ENCODE results near the gene MT1E.
"Not testable (repeated sequence)": the region's sequence is repeated elsewhere in the genome, so short reads cannot be mapped to it uniquely, and the experiment has no call there.

Gene MT1E

GRCh38 chr16:56618138-56618537, 7.4 kb upstream of the MT1E start:
- no peak overlapping the region for H3K27ac ChIP-seq (ENCODE audit: low read length)
- 0 out of 2 replicates have a peak, but pooled peaks cover 9% of the 10 kb centered on the region for H3K27me3 ChIP-seq (ENCODE audit: low read depth, low read length)
- no peak for TF ChIP-seq CTCF (IDR thresholded peaks at IDR 0.05; ENCODE audit: low read depth, low read length)
- TF ChIP-seq EZH2phosphoT487 (IDR thresholded peaks at IDR 0.05; ENCODE audit: low read depth) = no peak
- H3K79me2 ChIP-seq (ENCODE audit: low read length) = no peaks in the 10 kb centered on the region
- no peak overlapping the region for H3K4me3 ChIP-seq (ENCODE audit: low read length)
- no peak overlapping the region for H2AFZ ChIP-seq (ENCODE audit: low read depth, low read length)
- H4K20me1 ChIP-seq (ENCODE audit: insufficient read depth, low read length) = no peaks in the 10 kb centered on the region
- H3K4me2 ChIP-seq (ENCODE audit: low read length) = no peak overlapping the region
- H3K9me3 ChIP-seq (ENCODE audit: insufficient read depth, low read length) = no peaks in the 10 kb centered on the region
- H3K9ac ChIP-seq (ENCODE audit: low read length) = no peak overlapping the region
- peaks cover 8% of the 10 kb centered on the region for H3K4me1 ChIP-seq (ENCODE audit: low read length)
- H3K36me3 ChIP-seq (replicated peaks; ENCODE audit: low read depth, low read length) = no peaks in the 10 kb centered on the region

GRCh38 chr16:56620339-56620897, 5.2 kb upstream of the MT1E start:
- H3K4me3 ChIP-seq (ENCODE audit: low read length) = no peak overlapping the region
- no peak overlapping the region for H3K9ac ChIP-seq (ENCODE audit: low read length)
- H3K79me2 ChIP-seq (ENCODE audit: low read length) = no peaks in the 10 kb centered on the region
- H3K36me3 ChIP-seq (replicated peaks; ENCODE audit: low read depth, low read length) = no peaks in the 10 kb centered on the region
- no peaks in the 10 kb centered on the region for H3K9me3 ChIP-seq (ENCODE audit: insufficient read depth, low read length)
- H3K27ac ChIP-seq (ENCODE audit: low read length) = no peak overlapping the region
- 0 out of 2 replicates have a peak, but pooled peaks cover 12% of the 10 kb centered on the region for H3K27me3 ChIP-seq (ENCODE audit: low read depth, low read length)
- no peak overlapping the region for H2AFZ ChIP-seq (ENCODE audit: low read depth, low read length)
- H3K4me2 ChIP-seq (ENCODE audit: low read length) = no peak overlapping the region
- TF ChIP-seq EZH2phosphoT487 (IDR thresholded peaks at IDR 0.05; ENCODE audit: low read depth) (no peak), CTCF (IDR thresholded peaks at IDR 0.05; ENCODE audit: low read depth, low read length) (no peak)
- H4K20me1 ChIP-seq (ENCODE audit: insufficient read depth, low read length) = no peaks in the 10 kb centered on the region
- H3K4me1 ChIP-seq (ENCODE audit: low read length) = no peaks in the 10 kb centered on the region

DNA sequence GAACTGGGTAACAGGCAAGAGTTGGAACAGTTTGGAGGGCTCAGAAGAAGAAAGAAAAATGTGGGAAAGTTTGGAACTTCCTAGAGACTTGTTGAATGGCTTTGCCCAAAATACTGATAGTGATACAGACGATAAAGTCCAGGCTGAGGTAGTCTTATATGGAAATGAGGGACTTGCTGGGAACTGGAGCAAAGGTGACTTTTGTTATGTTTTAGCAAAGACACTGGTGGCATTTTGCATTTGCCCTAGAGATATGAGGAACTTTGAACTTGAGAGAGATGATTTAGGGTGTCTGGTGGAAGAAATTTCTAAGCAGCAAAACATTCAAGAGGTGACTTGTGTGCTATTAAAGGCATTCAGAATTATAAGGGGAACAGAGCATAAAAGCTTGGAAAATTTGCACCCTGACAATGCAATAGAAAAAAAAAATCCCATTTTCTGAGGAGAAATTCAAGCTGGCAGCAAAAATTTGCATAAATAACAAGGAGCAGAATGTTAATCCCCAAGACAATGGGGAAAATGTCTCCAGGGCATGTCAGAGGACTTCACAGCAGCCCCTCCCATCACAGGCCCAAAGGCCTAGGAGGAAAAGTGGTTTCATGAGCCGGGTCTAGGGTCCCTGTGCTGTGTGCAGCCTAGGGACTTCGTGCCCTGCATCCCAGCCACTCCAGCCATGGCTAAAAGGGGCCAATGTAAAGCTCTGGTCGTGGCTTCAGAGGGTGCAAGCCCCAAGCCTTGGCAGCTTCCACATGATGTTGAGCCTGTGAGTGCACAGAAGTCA, 3.7 kb upstream of the MT1E start:
- not testable (repeated sequence) for H2AFZ ChIP-seq (ENCODE audit: low read depth, low read length); H3K9me3 ChIP-seq (ENCODE audit: insufficient read depth, low read length); H3K4me2 ChIP-seq (ENCODE audit: low read length); H3K79me2 ChIP-seq (ENCODE audit: low read length); H3K36me3 ChIP-seq (replicated peaks; ENCODE audit: low read depth, low read length); H4K20me1 ChIP-seq (ENCODE audit: insufficient read depth, low read length); H3K4me1 ChIP-seq (ENCODE audit: low read length); H3K9ac ChIP-seq (ENCODE audit: low read length); H3K4me3 ChIP-seq (ENCODE audit: low read length); H3K27ac ChIP-seq (ENCODE audit: low read length)
- H3K27me3 ChIP-seq (ENCODE audit: low read depth, low read length) = peaks cover 21% of the 10 kb centered on the region

GRCh38 chr16:56623184-56623583, 2.4 kb upstream of the MT1E start:
- H3K9ac ChIP-seq (ENCODE audit: low read length); H4K20me1 ChIP-seq (ENCODE audit: insufficient read depth, low read length); H3K4me2 ChIP-seq (ENCODE audit: low read length); H3K9me3 ChIP-seq (ENCODE audit: insufficient read depth, low read length); H2AFZ ChIP-seq (ENCODE audit: low read depth, low read length); H3K79me2 ChIP-seq (ENCODE audit: low read length); H3K36me3 ChIP-seq (replicated peaks; ENCODE audit: low read depth, low read length); H3K27ac ChIP-seq (ENCODE audit: low read length); H3K4me1 ChIP-seq (ENCODE audit: low read length); H3K4me3 ChIP-seq (ENCODE audit: low read length): not testable (repeated sequence)
- peaks cover 17% of the 10 kb centered on the region for H3K27me3 ChIP-seq (ENCODE audit: low read depth, low read length)

- TF ChIP-seq CTCF (IDR thresholded peaks at IDR 0.05; ENCODE audit: low read depth, low read length) = no peak
- TF ChIP-seq EZH2phosphoT487 (IDR thresholded peaks at IDR 0.05; ENCODE audit: low read depth) = no peak
- no peak overlapping the region for H3K27ac ChIP-seq (ENCODE audit: low read length)
- peaks cover 15% of the 10 kb centered on the region for H3K27me3 ChIP-seq (ENCODE audit: low read depth, low read length)
- no peak overlapping the region for H2AFZ ChIP-seq (ENCODE audit: low read depth, low read length)
- no peaks in the 10 kb centered on the region for H3K36me3 ChIP-seq (replicated peaks; ENCODE audit: low read depth, low read length)
- no peak overlapping the region for H3K4me2 ChIP-seq (ENCODE audit: low read length)
- peaks cover under 1% of the 10 kb centered on the region; the same call in 1 of the 2 replicates for H3K4me1 ChIP-seq (ENCODE audit: low read length)
- H3K4me3 ChIP-seq (ENCODE audit: low read length) = no peak overlapping the region
- H3K79me2 ChIP-seq (ENCODE audit: low read length) = no peaks in the 10 kb centered on the region
- no peaks in the 10 kb centered on the region for H3K9me3 ChIP-seq (ENCODE audit: insufficient read depth, low read length)
- no peaks in the 10 kb centered on the region for H4K20me1 ChIP-seq (ENCODE audit: insufficient read depth, low read length)
- H3K9ac ChIP-seq (ENCODE audit: low read length) = no peak overlapping the region
Measured at GRCh38 chr16:56623637-56624036, 1.9 kb upstream of the MT1E start.
